Breast epithelium (tissue), 4 donors: Measurements from ENCODE around the gene CDH13. TPM values are rescaled to one million over a fixed set of nuclear protein-coding genes. Genes with fewer than 3 reads are reported as not detected.

Experiments used
- DNase-seq, 2 donors: peaks; one replicate each; pipeline ENCODE4 v3.0.0-alpha.2; 2019; ENCODE audit warnings: low spot score in 2 of 2
- H3K27ac ChIP-seq, 2 donors: fragments of 200-600 bp; sonication (generic) in 1 of 2; one replicate each; pipeline ENCODE4 v1.5.1; 2016 to 2019; ENCODE audit warnings: mild to moderate bottlenecking in 1 of 2
- H3K27me3 ChIP-seq, 2 donors: fragments of 200-600 bp; sonication (generic) in 1 of 2; one replicate each; pipeline versions ENCODE4 v1.5.1 to v1.6.0; 2017 to 2019; ENCODE audit warnings: control low read depth in 1 of 2, mild to moderate bottlenecking in 1 of 2
- H3K36me3 ChIP-seq: fragments of 200-600 bp; one replicate; pipeline ENCODE4 v1.5.1; 2019
- H3K4me1 ChIP-seq, 2 donors: fragments of 200-600 bp; sonication (generic); one replicate each; pipeline ENCODE4 v1.5.1; 2016 to 2019; ENCODE audit warnings: control low read depth in 1 of 2
- H3K4me3 ChIP-seq, 3 donors: fragments of 200-600 bp; sonication (generic); 1 replicate in 2 of 3; 2 replicates in 1 of 3; pipeline ENCODE4 v1.5.1; 2016 to 2019; ENCODE audit warnings: mild to moderate bottlenecking in 3 of 3, moderate library complexity in 2 of 3
- H3K9me3 ChIP-seq, 2 donors: fragments of 200-600 bp; sonication (generic) in 1 of 2; one replicate each; pipeline ENCODE4 v1.5.1; 2016 to 2019; ENCODE audit warnings: control low read depth in 1 of 2
- POLR2A ChIP-seq: fragments of 450-650 bp; IDR thresholded peaks from one replicate; pipeline ENCODE4 v1.6.1; 2016; ENCODE audit warnings: antibody characterized with exemption, mild to moderate bottlenecking, moderate library complexity
- POLR2AphosphoS5 ChIP-seq, 3 donors: sonication (generic); formaldehyde crosslinking; IDR thresholded peaks; one replicate each; pipeline ENCODE4 v1.6.1; 2017; ENCODE audit warnings: antibody characterized with exemption in 3 of 3
- intact Hi-C: fragments of 100-400 bp; cut with DNase I; formaldehyde crosslinking; loops from one replicate; pipeline ENCODE4 v1.15.1; 2023; ENCODE audit warnings: low total_unique reads
- total RNA-seq, 3 donors: library from RNA; depleted of rRNA; stranded (reverse); fragments of >200 nt; gene quantifications; one replicate each; pipeline ENCODE4 v1.1.0, GENCODE V29; 2016
- TF ChIP-seq, protein P1 (sequence below), 3 donors: fragments of 450-650 bp; IDR thresholded peaks; one replicate each; pipeline ENCODE4 v1.5.1; 2016 to 2017; ENCODE audit warnings: antibody characterized with exemption in 3 of 3, mild to moderate bottlenecking in 3 of 3, moderate library complexity in 3 of 3

The CDH13 gene
- total RNA-seq, 3 donors from 2014 or later, result 6.0 to 13.1 (median 11.5) TPM

DNA sequence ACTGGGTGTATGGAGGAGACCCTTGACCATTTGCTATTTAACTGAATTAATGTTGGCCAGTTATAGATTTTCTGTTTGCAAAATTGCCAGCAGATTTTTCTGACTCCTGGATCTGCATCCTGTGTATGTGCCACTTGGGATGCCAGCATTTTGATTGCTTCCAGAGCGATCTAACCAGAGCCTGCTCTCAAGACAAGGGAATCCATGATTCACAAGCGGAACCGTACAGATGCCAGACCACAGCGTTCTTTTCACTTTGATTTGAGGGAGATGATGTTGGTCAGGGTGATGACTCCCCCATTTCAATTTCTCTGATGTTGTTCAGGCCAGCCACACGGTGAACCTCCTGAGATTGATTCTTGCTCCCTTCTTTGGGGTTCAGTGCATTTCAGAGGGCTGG lies 228.7 kb downstream of the CDH13 start:
- no peak for DNase-seq
- Histone ChIP-seq H3K27ac (no peak overlapping the region), H3K4me3 (no peak overlapping the region), H3K27me3 (no peaks in the 10 kb centered on the region), H3K4me1 (no peaks in the 10 kb centered on the region), H3K36me3 (no peaks in the 10 kb centered on the region), H3K9me3 (no peaks in the 10 kb centered on the region)
- TF ChIP-seq POLR2AphosphoS5 (IDR thresholded peaks at IDR 0.05), result no peak
- no peak for TF ChIP-seq POLR2A
- TF ChIP-seq, protein P1, sequence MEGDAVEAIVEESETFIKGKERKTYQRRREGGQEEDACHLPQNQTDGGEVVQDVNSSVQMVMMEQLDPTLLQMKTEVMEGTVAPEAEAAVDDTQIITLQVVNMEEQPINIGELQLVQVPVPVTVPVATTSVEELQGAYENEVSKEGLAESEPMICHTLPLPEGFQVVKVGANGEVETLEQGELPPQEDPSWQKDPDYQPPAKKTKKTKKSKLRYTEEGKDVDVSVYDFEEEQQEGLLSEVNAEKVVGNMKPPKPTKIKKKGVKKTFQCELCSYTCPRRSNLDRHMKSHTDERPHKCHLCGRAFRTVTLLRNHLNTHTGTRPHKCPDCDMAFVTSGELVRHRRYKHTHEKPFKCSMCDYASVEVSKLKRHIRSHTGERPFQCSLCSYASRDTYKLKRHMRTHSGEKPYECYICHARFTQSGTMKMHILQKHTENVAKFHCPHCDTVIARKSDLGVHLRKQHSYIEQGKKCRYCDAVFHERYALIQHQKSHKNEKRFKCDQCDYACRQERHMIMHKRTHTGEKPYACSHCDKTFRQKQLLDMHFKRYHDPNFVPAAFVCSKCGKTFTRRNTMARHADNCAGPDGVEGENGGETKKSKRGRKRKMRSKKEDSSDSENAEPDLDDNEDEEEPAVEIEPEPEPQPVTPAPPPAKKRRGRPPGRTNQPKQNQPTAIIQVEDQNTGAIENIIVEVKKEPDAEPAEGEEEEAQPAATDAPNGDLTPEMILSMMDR (IDR thresholded peaks at IDR 0.05), result no peak
- intact Hi-C loops, result no loop called here

- intact Hi-C loops, result no loop called here
- Histone ChIP-seq H3K36me3 (no peaks in the 10 kb centered on the region), H3K4me1 (no peaks in the 10 kb centered on the region)
These were observed 231.1 kb downstream of the CDH13 start for GRCh38 chr16:82857693-82858365.

DNA sequence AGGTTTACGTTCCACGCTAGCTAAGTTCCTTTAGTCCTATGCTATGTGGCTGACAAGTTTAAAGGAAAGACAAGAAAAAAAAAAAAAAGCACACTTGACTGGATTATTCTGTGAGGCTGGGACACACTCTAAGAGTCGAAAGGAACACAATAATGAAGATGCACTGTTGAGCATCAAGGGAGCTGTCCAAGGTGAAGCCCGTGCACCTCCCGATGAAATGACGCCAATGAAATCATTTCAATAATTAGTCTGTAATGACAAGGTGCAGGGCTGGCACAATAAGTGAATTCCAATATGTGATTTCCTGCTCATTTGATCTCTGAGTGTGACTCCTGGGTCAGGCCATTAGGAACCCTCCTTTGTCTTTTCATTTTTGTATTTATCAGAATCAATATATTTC lies 232.9 kb downstream of the CDH13 start:
- H3K4me3 ChIP-seq, result no peak overlapping the region
- H3K9me3 ChIP-seq, result peaks cover 0 to 6% of the 10 kb centered on the region in 2 donors
- DNase-seq, result no peak
- H3K27ac ChIP-seq, result no peak overlapping the region
- intact Hi-C loops, result no loop called here
- no peaks in the 10 kb centered on the region for H3K36me3 ChIP-seq
- no peaks in the 10 kb centered on the region for H3K27me3 ChIP-seq
- no peaks in the 10 kb centered on the region for H3K4me1 ChIP-seq
- TF ChIP-seq, protein P1 (IDR thresholded peaks at IDR 0.05), result no peak
- TF ChIP-seq POLR2A (no peak), POLR2AphosphoS5 (IDR thresholded peaks at IDR 0.05) (no peak)

More at GRCh38 chr16:82857693-82858365, 231.1 kb downstream of the CDH13 start:
- H3K9me3 ChIP-seq, result no peaks in the 10 kb centered on the region
- no peak overlapping the region for H3K4me3 ChIP-seq
- H3K27ac ChIP-seq, result no peak overlapping the region
- DNase-seq, result no peak
- H3K27me3 ChIP-seq, result no peaks in the 10 kb centered on the region
- TF ChIP-seq POLR2A, result no peak
- TF ChIP-seq, protein P1 (IDR thresholded peaks at IDR 0.05), result no peak
- no peak for TF ChIP-seq POLR2AphosphoS5 (IDR thresholded peaks at IDR 0.05)

GRCh38 chr16:82860071-82860470 lies 233.3 kb downstream of the CDH13 start:
- Histone ChIP-seq H3K27ac (no peak overlapping the region), H3K4me3 (no peak overlapping the region), H3K36me3 (no peaks in the 10 kb centered on the region), H3K4me1 (no peaks in the 10 kb centered on the region), H3K27me3 (no peaks in the 10 kb centered on the region), H3K9me3 (peaks cover 0 to 7% of the 10 kb centered on the region in 2 donors)
- intact Hi-C loops, result no loop called here
- DNase-seq, result no peak
- TF ChIP-seq POLR2A (no peak), POLR2AphosphoS5 (IDR thresholded peaks at IDR 0.05) (no peak)
- TF ChIP-seq, protein P1 (IDR thresholded peaks at IDR 0.05), result no peak

GRCh38 chr16:82862057-82862456 lies 235.3 kb downstream of the CDH13 start:
- DNase-seq, result no peak
- TF ChIP-seq POLR2A (no peak), POLR2AphosphoS5 (IDR thresholded peaks at IDR 0.05) (no peak)
- no peak overlapping the region for H3K4me3 ChIP-seq
- H3K36me3 ChIP-seq, result no peaks in the 10 kb centered on the region
- no peak overlapping the region for H3K27ac ChIP-seq
- no peaks in the 10 kb centered on the region for H3K4me1 ChIP-seq
- no peaks in the 10 kb centered on the region for H3K27me3 ChIP-seq
- H3K9me3 ChIP-seq, result peaks cover 4 to 18% of the 10 kb centered on the region in 2 donors
- intact Hi-C loops, result no loop called here
